Chondrocyte (in vitro differentiated cells): ENCODE data around the gene TFRC. TPM values are rescaled to one million over a fixed set of nuclear protein-coding genes. Genes with fewer than 3 reads are reported as not detected.
"Not testable (repeated sequence)": the region's sequence is repeated elsewhere in the genome, so short reads cannot be mapped to it uniquely, and the experiment has no call there.

Experiments
- DNase-seq: peaks from one replicate; pipeline ENCODE4 v3.0.0; 2021; ENCODE audit warnings: mixed read lengths, low spot score
- H3K27ac Mint-ChIP-seq: one replicate; pipeline ENCODE4 v1.8.0; 2021; ENCODE audit warnings: mild to moderate bottlenecking, moderate library complexity, mixed read lengths; ENCODE audit not compliant: unreplicated experiment
- H3K27me3 Mint-ChIP-seq: 2 replicates; pipeline ENCODE4 v1.8.0; 2021; ENCODE audit warnings: low read depth, mixed read lengths
- H3K36me3 Mint-ChIP-seq: 2 replicates; pipeline ENCODE4 v1.8.0; 2021; ENCODE audit warnings: low read depth, mixed read lengths
- H3K4me1 Mint-ChIP-seq: 2 replicates; pipeline ENCODE4 v1.8.0; 2021; ENCODE audit warnings: low read depth, mild to moderate bottlenecking, mixed read lengths
- H3K4me3 Mint-ChIP-seq: one replicate; pipeline ENCODE4 v1.8.0; 2021; ENCODE audit warnings: mild to moderate bottlenecking, moderate library complexity, mixed read lengths; ENCODE audit not compliant: unreplicated experiment
- H3K9me3 Mint-ChIP-seq: 2 replicates; pipeline ENCODE4 v1.8.0; 2021; ENCODE audit warnings: low read depth, mixed read lengths
- CTCF ChIP-seq: fragments of 200-600 bp; sonication (generic); IDR thresholded peaks from 2 replicates; pipeline ENCODE4 v1.5.0; 2021; ENCODE audit warnings: antibody characterized with exemption, mild to moderate bottlenecking, moderate library complexity
- total RNA-seq: library from RNA; stranded (reverse); gene quantifications from 3 replicates; pipeline ENCODE4 v1.2.1, GENCODE V29; 2021

The TFRC gene
- total RNA-seq, 1 donor from 2014 or later, result 108 TPM

- TF ChIP-seq CTCF, result no peak
- Mint-ChIP-seq H3K27me3 (peaks cover 16% of the 10 kb centered on the region), H3K36me3 (peaks cover 6% of the 10 kb centered on the region), H3K4me3 (no peak overlapping the region), H3K4me1 (no peaks in the 10 kb centered on the region), H3K27ac (no peak overlapping the region), H3K9me3 (peaks cover 23% of the 10 kb centered on the region)
- DNase-seq, result peak; percentile 56
These were observed 74.0 kb downstream of the TFRC start for GRCh38 chr3:196007744-196008335.

- H3K27ac Mint-ChIP-seq, H3K9me3 Mint-ChIP-seq, H3K4me1 Mint-ChIP-seq, H3K4me3 Mint-ChIP-seq, H3K36me3 Mint-ChIP-seq: not testable (repeated sequence)
- peaks cover 22% of the 10 kb centered on the region for H3K27me3 Mint-ChIP-seq
- peak; percentile 44 for DNase-seq
These were observed 76.6 kb downstream of the TFRC start for GRCh38 chr3:196005338-196005737.

GRCh38 chr3:196004359-196005052, 77.4 kb downstream of the TFRC start:
- not testable (repeated sequence) for H3K27ac Mint-ChIP-seq, H3K36me3 Mint-ChIP-seq, H3K9me3 Mint-ChIP-seq, H3K4me1 Mint-ChIP-seq, H3K4me3 Mint-ChIP-seq
- peaks cover 22% of the 10 kb centered on the region for H3K27me3 Mint-ChIP-seq
- DNase-seq, result peak; percentile 50

- DNase-seq, result peak; percentile 42
- Mint-ChIP-seq H3K9me3 (no peaks in the 10 kb centered on the region), H3K36me3 (no peaks in the 10 kb centered on the region), H3K27ac (no peak overlapping the region), H3K4me1 (no peaks in the 10 kb centered on the region), H3K27me3 (peaks cover 27% of the 10 kb centered on the region), H3K4me3 (no peak overlapping the region)
- TF ChIP-seq CTCF, result no peak
These were observed 78.3 kb downstream of the TFRC start for GRCh38 chr3:196003611-196004010.

- H3K4me1 Mint-ChIP-seq, H3K36me3 Mint-ChIP-seq, H3K9me3 Mint-ChIP-seq: not testable (repeated sequence)
These were observed 79.2 kb downstream of the TFRC start for GRCh38 chr3:196002721-196003120.

GRCh38 chr3:196001240-196001639, 80.7 kb downstream of the TFRC start:
- H3K36me3 Mint-ChIP-seq, DNase-seq, H3K4me3 Mint-ChIP-seq, H3K27ac Mint-ChIP-seq, H3K9me3 Mint-ChIP-seq, H3K4me1 Mint-ChIP-seq: not testable (repeated sequence)
- peaks cover 32% of the 10 kb centered on the region for H3K27me3 Mint-ChIP-seq

More at GRCh38 chr3:196002721-196003120, 79.2 kb downstream of the TFRC start:
- H3K27me3 Mint-ChIP-seq, result peaks cover 27% of the 10 kb centered on the region
- H3K4me3 Mint-ChIP-seq, H3K27ac Mint-ChIP-seq: not testable (repeated sequence)
- DNase-seq, result peak; percentile 19

- H3K36me3 Mint-ChIP-seq, H3K4me1 Mint-ChIP-seq, H3K27ac Mint-ChIP-seq, H3K9me3 Mint-ChIP-seq, H3K4me3 Mint-ChIP-seq: not testable (repeated sequence)
- peak; percentile 79 for DNase-seq
- peaks cover 32% of the 10 kb centered on the region for H3K27me3 Mint-ChIP-seq
These were observed 81.4 kb downstream of the TFRC start for GRCh38 chr3:196000360-196000950.
